T-helper 17 cell (primary cell): ENCODE results near the gene C13orf46. TPM values are rescaled to one million over a fixed set of nuclear protein-coding genes. Genes with fewer than 3 reads are reported as not detected.
"Not testable (repeated sequence)": the region's sequence is repeated elsewhere in the genome, so short reads cannot be mapped to it uniquely, and the experiment has no call there.

Experiments used
- ATAC-seq: fragments of 150-1000 bp; cut with Tn5 transposase; 2 replicates; pipeline ENCODE4 v1.10.0; 2021; ENCODE audit warnings: mild to moderate bottlenecking, moderate library complexity
- DNase-seq, 3 donors: peaks; one replicate each; pipeline versions ENCODE4 v3.0.0 to v3.0.0-alpha.2; 2020 to 2021
- H3K9me3 ChIP-seq: one replicate; pipeline ENCODE4 v1.7.0; 2013; ENCODE audit warnings: low read length, mild to moderate bottlenecking; ENCODE audit not compliant: control insufficient read depth, poor library complexity, severe bottlenecking
- H3K27ac Mint-ChIP-seq: one replicate; pipeline ENCODE4 v1.8.0; 2022; ENCODE audit warnings: mild to moderate bottlenecking, moderate library complexity, mixed read lengths
- H3K27me3 Mint-ChIP-seq: one replicate; pipeline ENCODE4 v1.8.0; 2022; ENCODE audit warnings: mixed read lengths
- H3K36me3 Mint-ChIP-seq: one replicate; pipeline ENCODE4 v1.8.0; 2022; ENCODE audit warnings: low read depth, mixed read lengths
- H3K4me1 Mint-ChIP-seq: one replicate; pipeline ENCODE4 v1.8.0; 2022; ENCODE audit warnings: mild to moderate bottlenecking, mixed read lengths
- H3K4me3 Mint-ChIP-seq: one replicate; pipeline ENCODE4 v1.8.0; 2022; ENCODE audit warnings: mild to moderate bottlenecking, moderate library complexity, mixed read lengths
- total RNA-seq, 4 donors: library from RNA in 2 of 4; stranded (reverse) in 2 of 4; gene quantifications; one replicate each; pipeline ENCODE4 v1.2.3 and lab custom pipeline; 2022 to 2026

C13orf46 gene
- total RNA-seq, 2 donors from 2014 or later, result 18.6 to 22.6 TPM

- H3K4me1 Mint-ChIP-seq, result peaks cover 3% of the 10 kb centered on the region
- H3K4me3 Mint-ChIP-seq, result no peak overlapping the region
- no peak for ATAC-seq
- H3K9me3 ChIP-seq, result no peaks in the 10 kb centered on the region
- no peak overlapping the region for H3K27ac Mint-ChIP-seq
- no peak for DNase-seq
- peaks cover 36% of the 10 kb centered on the region for H3K27me3 Mint-ChIP-seq
- peaks cover 5% of the 10 kb centered on the region for H3K36me3 Mint-ChIP-seq
These were observed 56.8 kb downstream of the C13orf46 start for GRCh38 chr13:113917096-113917495.

- Mint-ChIP-seq H3K36me3 (peaks cover 5% of the 10 kb centered on the region), H3K27ac (no peak overlapping the region), H3K4me3 (no peak overlapping the region), H3K27me3 (peaks cover 36% of the 10 kb centered on the region), H3K4me1 (peaks cover 3% of the 10 kb centered on the region)
- H3K9me3 ChIP-seq, result no peaks in the 10 kb centered on the region
- ATAC-seq (no peak), DNase-seq (no peak)
These were observed 57.5 kb downstream of the C13orf46 start for GRCh38 chr13:113916330-113916815.

GRCh38 chr13:113915786-113916329 is 58.0 kb downstream of the C13orf46 start:
- peaks cover 40% of the 10 kb centered on the region for H3K27me3 Mint-ChIP-seq
- no peak overlapping the region for H3K27ac Mint-ChIP-seq
- ATAC-seq (no peak), DNase-seq (no peak)
- H3K9me3 ChIP-seq, result no peaks in the 10 kb centered on the region
- no peak overlapping the region for H3K4me3 Mint-ChIP-seq
- peaks cover 5% of the 10 kb centered on the region for H3K36me3 Mint-ChIP-seq
- peaks cover 3% of the 10 kb centered on the region for H3K4me1 Mint-ChIP-seq

GRCh38 chr13:113915012-113915763 is 58.7 kb downstream of the C13orf46 start:
- Mint-ChIP-seq H3K4me1 (peaks cover 3% of the 10 kb centered on the region), H3K4me3 (no peak overlapping the region), H3K27ac (no peak overlapping the region), H3K36me3 (peaks cover 5% of the 10 kb centered on the region), H3K27me3 (peaks cover 42% of the 10 kb centered on the region)
- DNase-seq (no peak), ATAC-seq (no peak)
- H3K9me3 ChIP-seq, result no peaks in the 10 kb centered on the region

- H3K36me3 Mint-ChIP-seq, result peaks cover 5% of the 10 kb centered on the region
- peaks cover 3% of the 10 kb centered on the region for H3K4me1 Mint-ChIP-seq
- peaks cover 42% of the 10 kb centered on the region for H3K27me3 Mint-ChIP-seq
- H3K9me3 ChIP-seq, result no peaks in the 10 kb centered on the region
- ATAC-seq, result no peak
- H3K4me3 Mint-ChIP-seq, result no peak overlapping the region
- H3K27ac Mint-ChIP-seq, result no peak overlapping the region
- no peak for DNase-seq
These were observed 59.4 kb downstream of the C13orf46 start for GRCh38 chr13:113914333-113915011.

GRCh38 chr13:113913838-113914237 is 60.0 kb downstream of the C13orf46 start:
- H3K27me3 Mint-ChIP-seq, result peaks cover 42% of the 10 kb centered on the region
- H3K4me3 Mint-ChIP-seq, H3K4me1 Mint-ChIP-seq, H3K36me3 Mint-ChIP-seq, ATAC-seq, H3K9me3 ChIP-seq, DNase-seq, H3K27ac Mint-ChIP-seq: not testable (repeated sequence)

GRCh38 chr13:113913408-113913807 is 60.5 kb downstream of the C13orf46 start:
- not testable (repeated sequence) for H3K4me3 Mint-ChIP-seq, H3K9me3 ChIP-seq, DNase-seq, H3K36me3 Mint-ChIP-seq, ATAC-seq, H3K27ac Mint-ChIP-seq
- Mint-ChIP-seq H3K4me1 (peaks cover 10% of the 10 kb centered on the region), H3K27me3 (peaks cover 42% of the 10 kb centered on the region)

GRCh38 chr13:113912596-113912995 is 61.3 kb downstream of the C13orf46 start:
- Mint-ChIP-seq H3K36me3 (peaks cover 5% of the 10 kb centered on the region), H3K4me1 (peaks cover 16% of the 10 kb centered on the region), H3K4me3 (no peak overlapping the region), H3K27me3 (peaks cover 40% of the 10 kb centered on the region), H3K27ac (no peak overlapping the region)
- ATAC-seq (no peak), DNase-seq (no peak)
- no peaks in the 10 kb centered on the region for H3K9me3 ChIP-seq

- DNase-seq (no peak), ATAC-seq (no peak)
- no peaks in the 10 kb centered on the region for H3K9me3 ChIP-seq
- Mint-ChIP-seq H3K4me3 (no peak overlapping the region), H3K27me3 (peaks cover 11% of the 10 kb centered on the region), H3K4me1 (peaks cover 19% of the 10 kb centered on the region), H3K36me3 (peaks cover 3% of the 10 kb centered on the region), H3K27ac (no peak overlapping the region)
These were observed 66.0 kb downstream of the C13orf46 start for GRCh38 chr13:113907635-113908617.

GRCh38 chr13:113906571-113906970 is 67.3 kb downstream of the C13orf46 start:
- ATAC-seq (no peak), DNase-seq (no peak)
- Mint-ChIP-seq H3K27ac (no peak overlapping the region), H3K36me3 (no peaks in the 10 kb centered on the region), H3K4me3 (no peak overlapping the region), H3K4me1 (peaks cover 19% of the 10 kb centered on the region), H3K27me3 (peaks cover 11% of the 10 kb centered on the region)
- no peaks in the 10 kb centered on the region for H3K9me3 ChIP-seq

- DNase-seq, result no peak
- no peak overlapping the region for H3K4me3 Mint-ChIP-seq
- H3K9me3 ChIP-seq, result no peaks in the 10 kb centered on the region
- H3K36me3 Mint-ChIP-seq, result no peaks in the 10 kb centered on the region
- no peak overlapping the region for H3K27ac Mint-ChIP-seq
- H3K4me1 Mint-ChIP-seq, result peaks cover 19% of the 10 kb centered on the region
- H3K27me3 Mint-ChIP-seq, result peaks cover 8% of the 10 kb centered on the region
- ATAC-seq, result no peak
These were observed 67.9 kb downstream of the C13orf46 start for GRCh38 chr13:113905942-113906341.

- ATAC-seq (no peak), DNase-seq (no peak)
- H3K4me1 Mint-ChIP-seq, result peaks cover 19% of the 10 kb centered on the region
- no peak overlapping the region for H3K4me3 Mint-ChIP-seq
- H3K27ac Mint-ChIP-seq, result no peak overlapping the region
- H3K9me3 ChIP-seq, result no peaks in the 10 kb centered on the region
- H3K27me3 Mint-ChIP-seq, result peaks cover 5% of the 10 kb centered on the region
- no peaks in the 10 kb centered on the region for H3K36me3 Mint-ChIP-seq
These were observed 68.9 kb downstream of the C13orf46 start for GRCh38 chr13:113905018-113905417.
